PFSK-1 (cell line): ENCODE data around the gene KRT222.

Experiments used
- FOXP2 ChIP-seq: optimal IDR thresholded peaks from 2 replicates; pipeline ENCODE3; 2011; ENCODE audit warnings: borderline replicate concordance, control low read depth, inconsistent platforms; ENCODE audit not compliant: insufficient read depth; ENCODE audit errors: extremely low read length, extremely low read depth
- POLR2AphosphoS5 ChIP-seq: IDR thresholded peaks from 2 replicates; pipeline ENCODE4 v1.6.1; 2012; ENCODE audit warnings: low read depth, mild to moderate bottlenecking, control low read depth, low read length, moderate library complexity
- SIN3A ChIP-seq: IDR thresholded peaks from 2 replicates; pipeline ENCODE4 v1.6.1; 2012; ENCODE audit warnings: mild to moderate bottlenecking, low read length, moderate library complexity, borderline replicate concordance; ENCODE audit not compliant: insufficient read depth
- TAF1 ChIP-seq: IDR thresholded peaks from 2 replicates; pipeline ENCODE4 v1.6.1; 2012; ENCODE audit warnings: low read length, control low read depth, borderline replicate concordance; ENCODE audit not compliant: insufficient read depth
- TF ChIP-seq, protein P1 (sequence below), 2 experiments: IDR thresholded peaks; 2 replicates each; pipeline versions ENCODE4 v1.6.1 to v1.8.0; 2011 to 2012; ENCODE audit warnings: low read depth in 2 of 2, low read length in 2 of 2, control low read depth in 1 of 2, inconsistent platforms in 1 of 2, mild to moderate bottlenecking in 1 of 2, moderate library complexity in 1 of 2; ENCODE audit not compliant: insufficient read depth in 1 of 2

The KRT222 gene

DNA sequence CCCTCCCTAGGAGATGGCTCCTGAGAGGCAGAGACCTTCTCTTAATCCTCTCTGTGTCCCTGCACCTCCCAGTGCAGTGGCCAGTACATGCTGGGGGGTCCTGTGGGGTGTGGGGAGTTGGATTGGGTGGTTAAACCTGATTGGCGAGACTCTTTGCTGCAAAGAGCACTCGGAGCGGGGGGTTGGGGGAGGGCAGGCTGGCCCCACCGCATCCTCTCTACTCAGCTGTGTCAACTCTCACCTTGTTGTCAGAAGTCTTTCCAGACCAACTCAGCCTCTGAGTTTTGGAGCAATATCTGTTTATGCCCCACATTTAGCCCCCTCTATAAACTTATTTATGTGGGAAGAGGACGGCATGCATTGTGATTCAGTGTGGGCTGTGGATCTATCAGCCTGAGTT, 57.3 kb downstream of the KRT222 start:
- TF ChIP-seq SIN3A, result no peak
- TF ChIP-seq, protein P1, sequence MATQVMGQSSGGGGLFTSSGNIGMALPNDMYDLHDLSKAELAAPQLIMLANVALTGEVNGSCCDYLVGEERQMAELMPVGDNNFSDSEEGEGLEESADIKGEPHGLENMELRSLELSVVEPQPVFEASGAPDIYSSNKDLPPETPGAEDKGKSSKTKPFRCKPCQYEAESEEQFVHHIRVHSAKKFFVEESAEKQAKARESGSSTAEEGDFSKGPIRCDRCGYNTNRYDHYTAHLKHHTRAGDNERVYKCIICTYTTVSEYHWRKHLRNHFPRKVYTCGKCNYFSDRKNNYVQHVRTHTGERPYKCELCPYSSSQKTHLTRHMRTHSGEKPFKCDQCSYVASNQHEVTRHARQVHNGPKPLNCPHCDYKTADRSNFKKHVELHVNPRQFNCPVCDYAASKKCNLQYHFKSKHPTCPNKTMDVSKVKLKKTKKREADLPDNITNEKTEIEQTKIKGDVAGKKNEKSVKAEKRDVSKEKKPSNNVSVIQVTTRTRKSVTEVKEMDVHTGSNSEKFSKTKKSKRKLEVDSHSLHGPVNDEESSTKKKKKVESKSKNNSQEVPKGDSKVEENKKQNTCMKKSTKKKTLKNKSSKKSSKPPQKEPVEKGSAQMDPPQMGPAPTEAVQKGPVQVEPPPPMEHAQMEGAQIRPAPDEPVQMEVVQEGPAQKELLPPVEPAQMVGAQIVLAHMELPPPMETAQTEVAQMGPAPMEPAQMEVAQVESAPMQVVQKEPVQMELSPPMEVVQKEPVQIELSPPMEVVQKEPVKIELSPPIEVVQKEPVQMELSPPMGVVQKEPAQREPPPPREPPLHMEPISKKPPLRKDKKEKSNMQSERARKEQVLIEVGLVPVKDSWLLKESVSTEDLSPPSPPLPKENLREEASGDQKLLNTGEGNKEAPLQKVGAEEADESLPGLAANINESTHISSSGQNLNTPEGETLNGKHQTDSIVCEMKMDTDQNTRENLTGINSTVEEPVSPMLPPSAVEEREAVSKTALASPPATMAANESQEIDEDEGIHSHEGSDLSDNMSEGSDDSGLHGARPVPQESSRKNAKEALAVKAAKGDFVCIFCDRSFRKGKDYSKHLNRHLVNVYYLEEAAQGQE (IDR thresholded peaks at IDR 0.05; ENCODE audit: insufficient read depth in 1 of 2, low read depth in 2 of 2, low read length in 2 of 2), result no peak
- no peak for TF ChIP-seq POLR2AphosphoS5
- TF ChIP-seq TAF1, result no peak
- TF ChIP-seq FOXP2, result no peak

DNA sequence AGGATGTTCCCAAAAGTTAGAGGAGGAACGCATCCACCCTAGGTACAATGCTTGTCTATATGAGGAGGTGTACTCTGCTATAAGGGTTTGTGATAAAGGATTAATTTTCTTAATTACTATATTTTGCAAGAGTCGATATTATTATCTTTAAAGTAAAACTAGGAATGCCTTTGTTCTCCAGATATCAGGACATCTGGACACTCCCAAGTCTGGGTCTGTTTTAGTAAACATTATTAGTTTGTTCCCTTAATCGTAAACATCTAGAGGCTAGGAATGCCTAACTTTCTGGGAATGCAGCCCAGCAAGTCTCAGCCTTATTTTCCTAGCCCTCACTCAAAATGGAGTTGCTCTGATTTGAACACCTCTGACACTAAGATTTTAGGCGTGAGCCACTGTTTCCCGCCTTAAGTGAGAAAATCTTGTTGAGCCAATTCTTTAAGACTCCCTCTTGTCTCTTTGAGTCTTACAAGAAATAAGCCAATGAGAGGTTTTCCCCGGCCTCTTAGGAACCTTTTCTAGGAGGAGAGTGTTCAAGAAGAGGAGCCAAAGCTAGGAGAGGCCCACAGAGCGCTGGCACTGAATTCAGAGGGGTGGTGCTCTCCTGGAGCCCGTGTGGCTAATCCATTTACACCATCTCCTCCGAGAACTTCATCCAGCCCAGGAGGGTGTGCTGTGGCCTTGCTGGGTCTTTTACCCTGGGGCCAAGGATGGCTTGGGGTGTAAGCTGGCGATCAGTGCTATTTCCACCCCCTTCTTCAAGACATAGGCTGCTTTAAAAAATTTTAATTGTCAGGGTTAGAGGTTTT, 58.2 kb downstream of the KRT222 start:
- no peak for TF ChIP-seq FOXP2
- TF ChIP-seq POLR2AphosphoS5, result no peak
- TF ChIP-seq TAF1, result no peak
- no peak for TF ChIP-seq SIN3A

DNA sequence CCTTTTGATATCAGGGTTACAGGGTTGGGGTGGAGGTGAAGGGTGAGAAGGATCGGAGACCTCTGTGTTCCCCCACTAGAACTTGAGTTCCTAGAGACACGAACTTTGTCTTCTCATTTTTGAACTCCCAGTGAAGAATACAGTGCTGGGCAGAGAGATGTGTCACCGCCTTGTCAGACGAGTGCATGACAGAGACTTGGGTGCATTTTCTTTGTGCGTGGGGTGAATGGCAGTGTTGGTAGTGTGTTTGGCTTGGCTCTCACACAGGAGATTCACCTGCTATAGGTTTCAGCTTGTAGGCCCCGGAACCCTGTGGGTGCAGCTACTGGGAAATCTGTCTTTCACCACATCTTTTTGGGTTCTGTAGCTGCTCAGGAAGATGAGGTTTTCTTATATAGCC, 59.7 kb downstream of the KRT222 start:
- no peak for TF ChIP-seq SIN3A
